Left lung (tissue), 10 donors: Measurements from ENCODE around the gene CAMK2A. TPM values are rescaled to one million over a fixed set of nuclear protein-coding genes. Genes with fewer than 3 reads are reported as not detected.

ENCODE experiments used
- ATAC-seq: fragments of 200-7000 bp; cut with Tn5 transposase; one replicate; pipeline ENCODE4 v1.9.1; 2020; ENCODE audit warnings: moderate library complexity
- DNase-seq, 4 donors: peaks; one replicate each; pipeline ENCODE4 v3.0.0-alpha.2; 2013 to 2020
- H3K27ac ChIP-seq, 2 donors: fragments of 200-600 bp; sonication (generic) in 1 of 2; one replicate each; pipeline versions ENCODE4 v1.5.0 to v1.8.0; 2020 to 2021
- H3K27me3 ChIP-seq, 2 donors: fragments of 200-600 bp; sonication (generic) in 1 of 2; one replicate each; pipeline versions ENCODE4 v1.5.0 to v1.8.0; 2020 to 2021
- H3K36me3 ChIP-seq, 2 donors: fragments of 200-600 bp; sonication (generic) in 1 of 2; one replicate each; pipeline versions ENCODE4 v1.5.0 to v1.8.0; 2020 to 2021
- H3K4me1 ChIP-seq, 2 donors: fragments of 200-600 bp; one replicate each; pipeline ENCODE4 v1.8.0; 2021
- H3K4me3 ChIP-seq, 2 donors: fragments of 200-600 bp; sonication (generic) in 1 of 2; one replicate each; pipeline versions ENCODE4 v1.5.0 to v1.8.0; 2020 to 2021; ENCODE audit warnings: mild to moderate bottlenecking in 1 of 2
- H3K9me3 ChIP-seq, 2 donors: fragments of 200-600 bp; sonication (generic) in 1 of 2; one replicate each; pipeline versions ENCODE4 v1.5.0 to v1.8.0; 2020 to 2021
- CTCF ChIP-seq, 2 donors: fragments of 200-600 bp; sonication (generic) in 1 of 2; IDR thresholded peaks; one replicate each; pipeline versions ENCODE4 v1.5.0 to v1.8.0; 2021; ENCODE audit warnings: antibody characterized with exemption in 2 of 2
- intact Hi-C, 2 donors: fragments of 100-400 bp; cut with DNase I; formaldehyde crosslinking; loops; one replicate each; pipeline versions ENCODE4 v1.11.2 to v1.14.2; 2022
- polyA plus RNA-seq, 6 donors: library from polyadenylated mRNA; unstranded; fragments of 120-200 nt; gene quantifications; one replicate each; pipeline ENCODE4 v1.2.1, GENCODE V29; 2013; ENCODE audit not compliant: insufficient read length in 6 of 6
- total RNA-seq, 2 donors: library from RNA; stranded (reverse); fragmentation: NEBNext Ultra II Directional; extraction: Animal tissue kit (Norgen Biotek cat#: 25700); gene quantifications; one replicate each; pipeline ENCODE4 v1.2.1, GENCODE V29; 2021
- donor health status: DM: no; HTN: yes; CAD: no.
- donor health status: DM: no; HTN: no; CAD: no.

The CAMK2A gene
- total and polyA plus RNA-seq, 8 donors, result 0.64 to 5.8 (median 4.7) TPM

- ATAC-seq, result peak; percentile 96
- Histone ChIP-seq H3K27ac (no peak overlapping the region), H3K27me3 (peaks cover 0 to 16% of the 10 kb centered on the region in 2 donors), H3K9me3 (no peaks in the 10 kb centered on the region), H3K36me3 (no peaks in the 10 kb centered on the region), H3K4me1 (no peaks in the 10 kb centered on the region), H3K4me3 (no peak overlapping the region)
- TF ChIP-seq CTCF (IDR thresholded peaks at IDR 0.05), result peak; percentile 90 to 95
- intact Hi-C loops, result loop anchor here in 1 of 2 donors (5.0 kb wide), 1 partner anchor 56 kb away; no protein-coding TSS in a partner anchor
- peak; percentile 78 to 90 (median 84) for DNase-seq
These were observed 71.5 kb downstream of the CAMK2A start for GRCh38 chr5:150217873-150218692.

GRCh38 chr5:150217038-150217437 lies 72.5 kb downstream of the CAMK2A start:
- peak in 1 of 4 donors; percentile 45 for DNase-seq
- Histone ChIP-seq H3K9me3 (no peaks in the 10 kb centered on the region), H3K36me3 (no peaks in the 10 kb centered on the region), H3K4me3 (no peak overlapping the region), H3K4me1 (no peaks in the 10 kb centered on the region), H3K27me3 (peaks cover 0 to 16% of the 10 kb centered on the region in 2 donors), H3K27ac (no peak overlapping the region)
- TF ChIP-seq CTCF (IDR thresholded peaks at IDR 0.05), result no peak
- ATAC-seq, result no peak
- intact Hi-C loops, result loop anchor here in 1 of 2 donors (5.0 kb wide), 1 partner anchor 55 kb away; no protein-coding TSS in a partner anchor

- Histone ChIP-seq H3K4me1 (no peaks in the 10 kb centered on the region), H3K27me3 (peaks cover 0 to 14% of the 10 kb centered on the region in 2 donors), H3K9me3 (no peaks in the 10 kb centered on the region), H3K4me3 (no peak overlapping the region), H3K36me3 (no peaks in the 10 kb centered on the region), H3K27ac (no peak overlapping the region)
- intact Hi-C loops, result loop anchor here in 1 of 2 donors (2.0 to 5.0 kb wide), 2 partner anchors 54 to 83 kb away; no protein-coding TSS in a partner anchor
- DNase-seq (peak in 1 of 4 donors; percentile 47), ATAC-seq (no peak)
- TF ChIP-seq CTCF (IDR thresholded peaks at IDR 0.05), result no peak
These were observed 73.3 kb downstream of the CAMK2A start for GRCh38 chr5:150215979-150216944.

GRCh38 chr5:150214289-150214688 lies 75.3 kb downstream of the CAMK2A start:
- intact Hi-C loops, result loop anchor here in 1 of 2 donors (2.0 kb wide), 1 partner anchor 81 kb away; no protein-coding TSS in a partner anchor
- TF ChIP-seq CTCF (IDR thresholded peaks at IDR 0.05), result no peak
- H3K9me3 ChIP-seq, result no peaks in the 10 kb centered on the region
- H3K4me3 ChIP-seq, result no peak overlapping the region
- peaks cover 0 to 16% of the 10 kb centered on the region in 2 donors for H3K27me3 ChIP-seq
- no peaks in the 10 kb centered on the region for H3K36me3 ChIP-seq
- ATAC-seq, result no peak
- DNase-seq, result peak in 1 of 4 donors; percentile 43
- H3K4me1 ChIP-seq, result no peaks in the 10 kb centered on the region
- H3K27ac ChIP-seq, result peak overlapping the region in 1 of 2 donors; percentile 7
